Neural cell (in vitro differentiated cells): ENCODE measurements around the gene GLRA2. TPM values are rescaled to one million over a fixed set of nuclear protein-coding genes. Genes with fewer than 3 reads are reported as not detected.

ENCODE experiments used
- H2AFZ ChIP-seq: fragments of 200-600, 300-800 bp; sonication (generic), shearing (Covaris generic); 2 replicates; pipeline ENCODE4 v1.6.0; 2014; ENCODE audit warnings: low read depth, mild to moderate bottlenecking, antibody characterized with exemption, low read length, moderate library complexity
- H3F3A ChIP-seq: fragments of 200-600 bp; shearing (Covaris generic); 2 replicates; pipeline ENCODE4 v1.6.1; 2016; ENCODE audit warnings: mild to moderate bottlenecking, moderate library complexity, mixed read lengths, antibody characterized with exemption, low read length; ENCODE audit not compliant: insufficient read depth, poor library complexity, severe bottlenecking
- H3K27ac ChIP-seq: fragments of 200-600, 300-800 bp; sonication (generic), shearing (Covaris generic); 2 replicates; pipeline ENCODE4 v1.5.1; 2014; ENCODE audit warnings: mild to moderate bottlenecking, low read length, moderate library complexity
- H3K27me3 ChIP-seq: fragments of 300-800, 200-600 bp; sonication (generic), shearing (Covaris generic); 2 replicates; pipeline ENCODE4 v1.6.0; 2014; ENCODE audit warnings: mild to moderate bottlenecking, low read depth, low read length, moderate library complexity; ENCODE audit not compliant: insufficient read depth
- H3K36me3 ChIP-seq: fragments of 300-800, 200-600 bp; sonication (generic), shearing (Covaris generic); 2 replicates; pipeline ENCODE4 v1.5.1; 2014; ENCODE audit warnings: mild to moderate bottlenecking, antibody characterized with exemption, low read length, moderate library complexity; ENCODE audit not compliant: insufficient read depth
- H3K4me2 ChIP-seq: fragments of 300-800, 200-600 bp; sonication (generic), shearing (Covaris generic); 2 replicates; pipeline ENCODE4 v1.6.0; 2014; ENCODE audit warnings: mild to moderate bottlenecking, low read length
- H3K4me3 ChIP-seq: fragments of 300-800, 200-600 bp; sonication (generic), shearing (Covaris generic); 2 replicates; pipeline ENCODE4 v1.5.1; 2014; ENCODE audit warnings: mild to moderate bottlenecking, low read length, moderate library complexity
- H3K79me2 ChIP-seq: fragments of 200-600 bp; shearing (Covaris generic); replicated peaks from 2 replicates; pipeline ENCODE4 v1.6.0; 2014; ENCODE audit warnings: mild to moderate bottlenecking, low read length, moderate library complexity; ENCODE audit not compliant: insufficient read depth
- H3K9ac ChIP-seq: fragments of 300-800, 200-600 bp; sonication (generic), shearing (Covaris generic); 2 replicates; pipeline ENCODE4 v1.6.1; 2016; ENCODE audit warnings: mild to moderate bottlenecking, low read length, mixed read lengths
- H3K9me2 ChIP-seq: fragments of 200-600 bp; shearing (Covaris generic); 2 replicates; pipeline ENCODE4 v1.6.1; 2016; ENCODE audit warnings: mild to moderate bottlenecking, low read length, mixed read lengths; ENCODE audit not compliant: insufficient read depth
- H3K9me3 ChIP-seq: fragments of 200-600, 300-800 bp; sonication (generic), shearing (Covaris generic); 2 replicates; pipeline ENCODE4 v1.6.1; 2016; ENCODE audit warnings: mild to moderate bottlenecking, mixed run types, low read length, moderate library complexity, mixed read lengths
- H4K20me1 ChIP-seq: fragments of 200-600 bp; shearing (Covaris generic); 2 replicates; pipeline ENCODE4 v1.6.1; 2016; ENCODE audit warnings: mild to moderate bottlenecking, mixed run types; ENCODE audit not compliant: insufficient read depth
- CTCF ChIP-seq: fragments of 450-650 bp; IDR thresholded peaks from 2 replicates; pipeline ENCODE4 v1.5.1; 2014; ENCODE audit warnings: antibody characterized with exemption, mild to moderate bottlenecking, moderate library complexity; ENCODE audit not compliant: poor library complexity, severe bottlenecking
- EP300 ChIP-seq: fragments of 450-650 bp; conservative IDR thresholded peaks from 2 replicates; pipeline ENCODE4 v1.6.1; 2014; ENCODE audit warnings: antibody characterized with exemption, mild to moderate bottlenecking, moderate library complexity; ENCODE audit not compliant: poor library complexity, severe bottlenecking
- EZH2 ChIP-seq: fragments of 200-600, 300-800 bp; shearing (Covaris generic), sonication (generic); IDR thresholded peaks from 2 replicates; pipeline ENCODE4 v1.6.1; 2014; ENCODE audit warnings: antibody characterized with exemption, low read length, borderline replicate concordance, mild to moderate bottlenecking; ENCODE audit not compliant: insufficient read depth, poor library complexity, severe bottlenecking
- MXI1 ChIP-seq: fragments of 450-650 bp; conservative IDR thresholded peaks from 2 replicates; pipeline ENCODE4 v1.6.1; 2014; ENCODE audit warnings: antibody characterized with exemption, mild to moderate bottlenecking; ENCODE audit not compliant: poor library complexity, severe bottlenecking
- POLR2AphosphoS5 ChIP-seq: IDR thresholded peaks from 2 replicates; pipeline ENCODE4 v1.6.1; 2012
- RAD21 ChIP-seq: fragments of 450-650 bp; conservative IDR thresholded peaks from 2 replicates; pipeline ENCODE4 v1.6.1; 2014; ENCODE audit warnings: antibody characterized with exemption, mild to moderate bottlenecking, moderate library complexity
- SMC3 ChIP-seq: fragments of 450-650 bp; conservative IDR thresholded peaks from 2 replicates; pipeline ENCODE4 v1.6.1; 2014; ENCODE audit warnings: antibody characterized with exemption, mild to moderate bottlenecking, moderate library complexity; ENCODE audit not compliant: poor library complexity
- TAF1 ChIP-seq: IDR thresholded peaks from 2 replicates; pipeline ENCODE4 v1.6.1; 2012; ENCODE audit warnings: low read depth
- polyA plus RNA-seq: library from polyadenylated mRNA; depleted of rRNA; stranded (reverse); fragments of >200 nt; gene quantifications from 2 replicates; pipeline ENCODE4 v1.2.3, GENCODE V29; 2014
- TF ChIP-seq, protein P1 (sequence below): IDR thresholded peaks from 2 replicates; pipeline ENCODE4 v1.6.1; 2012; ENCODE audit warnings: borderline replicate concordance

The GLRA2 gene
- polyA plus RNA-seq, 1 donor from 2014 or later = 18.6 TPM

- no peaks in the 10 kb centered on the region for H3K36me3 ChIP-seq
Measured at GRCh38 chrX:14533867-14534266, 4.5 kb downstream of the GLRA2 start.

GRCh38 chrX:14546190-14546589 lies 16.9 kb downstream of the GLRA2 start:
- H4K20me1 ChIP-seq = no peaks in the 10 kb centered on the region
- no peaks in the 10 kb centered on the region for H3K79me2 ChIP-seq
- no peaks in the 10 kb centered on the region for H3K27me3 ChIP-seq
- H3K4me2 ChIP-seq = no peak overlapping the region
- H3K27ac ChIP-seq = no peak overlapping the region
- H3K9me3 ChIP-seq = no peaks in the 10 kb centered on the region
- no peak overlapping the region for H3K9ac ChIP-seq
- no peaks in the 10 kb centered on the region for H3K9me2 ChIP-seq
- TF ChIP-seq POLR2AphosphoS5 (no peak), EP300 (no peak), EZH2 (no peak), CTCF (no peak), SMC3 (no peak), MXI1 (no peak), TAF1 (no peak), RAD21 (no peak)
- TF ChIP-seq, protein P1, sequence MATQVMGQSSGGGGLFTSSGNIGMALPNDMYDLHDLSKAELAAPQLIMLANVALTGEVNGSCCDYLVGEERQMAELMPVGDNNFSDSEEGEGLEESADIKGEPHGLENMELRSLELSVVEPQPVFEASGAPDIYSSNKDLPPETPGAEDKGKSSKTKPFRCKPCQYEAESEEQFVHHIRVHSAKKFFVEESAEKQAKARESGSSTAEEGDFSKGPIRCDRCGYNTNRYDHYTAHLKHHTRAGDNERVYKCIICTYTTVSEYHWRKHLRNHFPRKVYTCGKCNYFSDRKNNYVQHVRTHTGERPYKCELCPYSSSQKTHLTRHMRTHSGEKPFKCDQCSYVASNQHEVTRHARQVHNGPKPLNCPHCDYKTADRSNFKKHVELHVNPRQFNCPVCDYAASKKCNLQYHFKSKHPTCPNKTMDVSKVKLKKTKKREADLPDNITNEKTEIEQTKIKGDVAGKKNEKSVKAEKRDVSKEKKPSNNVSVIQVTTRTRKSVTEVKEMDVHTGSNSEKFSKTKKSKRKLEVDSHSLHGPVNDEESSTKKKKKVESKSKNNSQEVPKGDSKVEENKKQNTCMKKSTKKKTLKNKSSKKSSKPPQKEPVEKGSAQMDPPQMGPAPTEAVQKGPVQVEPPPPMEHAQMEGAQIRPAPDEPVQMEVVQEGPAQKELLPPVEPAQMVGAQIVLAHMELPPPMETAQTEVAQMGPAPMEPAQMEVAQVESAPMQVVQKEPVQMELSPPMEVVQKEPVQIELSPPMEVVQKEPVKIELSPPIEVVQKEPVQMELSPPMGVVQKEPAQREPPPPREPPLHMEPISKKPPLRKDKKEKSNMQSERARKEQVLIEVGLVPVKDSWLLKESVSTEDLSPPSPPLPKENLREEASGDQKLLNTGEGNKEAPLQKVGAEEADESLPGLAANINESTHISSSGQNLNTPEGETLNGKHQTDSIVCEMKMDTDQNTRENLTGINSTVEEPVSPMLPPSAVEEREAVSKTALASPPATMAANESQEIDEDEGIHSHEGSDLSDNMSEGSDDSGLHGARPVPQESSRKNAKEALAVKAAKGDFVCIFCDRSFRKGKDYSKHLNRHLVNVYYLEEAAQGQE = no peak
- H3K36me3 ChIP-seq = no peaks in the 10 kb centered on the region
- H3K4me3 ChIP-seq = no peak overlapping the region
- no peak overlapping the region for H2AFZ ChIP-seq
- no peaks in the 10 kb centered on the region for H3F3A ChIP-seq

More at GRCh38 chrX:14533867-14534266, 4.5 kb downstream of the GLRA2 start:
- no peak overlapping the region for H3K27ac ChIP-seq
- H3F3A ChIP-seq = no peaks in the 10 kb centered on the region
- no peaks in the 10 kb centered on the region for H3K27me3 ChIP-seq
- no peaks in the 10 kb centered on the region for H3K79me2 ChIP-seq
- H3K9ac ChIP-seq = no peak overlapping the region
- no peaks in the 10 kb centered on the region for H4K20me1 ChIP-seq
- H3K9me3 ChIP-seq = no peaks in the 10 kb centered on the region
- TF ChIP-seq RAD21 (no peak), MXI1 (no peak), TAF1 (no peak), POLR2AphosphoS5 (no peak), EZH2 (no peak), EP300 (no peak), CTCF (no peak), SMC3 (no peak)
- TF ChIP-seq, protein P1 = no peak
- H3K9me2 ChIP-seq = no peaks in the 10 kb centered on the region
- H3K4me2 ChIP-seq = no peak overlapping the region
- no peak overlapping the region for H2AFZ ChIP-seq
- H3K4me3 ChIP-seq = no peak overlapping the region
